Measurements from ENCODE around the gene MAN1A2. TPM values are rescaled to one million over a fixed set of nuclear protein-coding genes. Genes with fewer than 3 reads are reported as not detected.
"Not testable (repeated sequence)": the region's sequence is repeated elsewhere in the genome, so short reads cannot be mapped to it uniquely, and the experiment has no call there.

Gene MAN1A2
- total and polyA plus RNA-seq, 7 donors, result 1.8 to 52.8 (median 36.8) TPM

DNA sequence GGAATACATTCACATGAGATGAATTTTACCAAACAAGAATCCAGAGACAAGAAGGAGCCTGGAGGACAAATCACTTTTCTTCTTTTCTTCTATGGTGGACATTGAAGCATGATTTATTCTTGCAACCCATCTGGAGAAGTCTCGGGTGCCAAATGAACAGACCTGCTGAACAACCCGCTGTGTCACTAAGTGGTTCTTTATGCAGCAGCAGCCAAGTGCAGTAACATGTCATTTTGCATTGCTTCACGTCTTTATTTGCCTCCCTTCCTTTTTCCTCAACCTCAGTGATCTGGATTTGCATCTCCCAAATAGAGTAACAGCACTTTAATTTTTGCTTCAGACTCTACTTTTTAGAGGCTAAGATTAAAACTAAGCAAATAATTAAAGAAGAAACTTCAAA, 188.6 kb downstream of the MAN1A2 start:
- H3K36me3 ChIP-seq, result no peaks in the 10 kb centered on the region
- TF ChIP-seq, protein P1, sequence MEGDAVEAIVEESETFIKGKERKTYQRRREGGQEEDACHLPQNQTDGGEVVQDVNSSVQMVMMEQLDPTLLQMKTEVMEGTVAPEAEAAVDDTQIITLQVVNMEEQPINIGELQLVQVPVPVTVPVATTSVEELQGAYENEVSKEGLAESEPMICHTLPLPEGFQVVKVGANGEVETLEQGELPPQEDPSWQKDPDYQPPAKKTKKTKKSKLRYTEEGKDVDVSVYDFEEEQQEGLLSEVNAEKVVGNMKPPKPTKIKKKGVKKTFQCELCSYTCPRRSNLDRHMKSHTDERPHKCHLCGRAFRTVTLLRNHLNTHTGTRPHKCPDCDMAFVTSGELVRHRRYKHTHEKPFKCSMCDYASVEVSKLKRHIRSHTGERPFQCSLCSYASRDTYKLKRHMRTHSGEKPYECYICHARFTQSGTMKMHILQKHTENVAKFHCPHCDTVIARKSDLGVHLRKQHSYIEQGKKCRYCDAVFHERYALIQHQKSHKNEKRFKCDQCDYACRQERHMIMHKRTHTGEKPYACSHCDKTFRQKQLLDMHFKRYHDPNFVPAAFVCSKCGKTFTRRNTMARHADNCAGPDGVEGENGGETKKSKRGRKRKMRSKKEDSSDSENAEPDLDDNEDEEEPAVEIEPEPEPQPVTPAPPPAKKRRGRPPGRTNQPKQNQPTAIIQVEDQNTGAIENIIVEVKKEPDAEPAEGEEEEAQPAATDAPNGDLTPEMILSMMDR (IDR thresholded peaks at IDR 0.05), result no peak
- TF ChIP-seq POLR2A (IDR thresholded peaks at IDR 0.05), result no peak
- TF ChIP-seq POLR2AphosphoS5 (IDR thresholded peaks at IDR 0.05), result no peak
- TF ChIP-seq EP300 (IDR thresholded peaks at IDR 0.05), result no peak
- WGBS, 2 donors, result 83 to 87% methylated on average over 3 of the region's 3 CpGs
- intact Hi-C loops (cut with DNase I), result no loop called here
- no peak overlapping the region for H3K4me3 ChIP-seq
- H3K9me3 ChIP-seq, result no peaks in the 10 kb centered on the region
- no peak overlapping the region for H3K27ac ChIP-seq
- no peak for DNase-seq
- H3K4me1 ChIP-seq, result no peaks in the 10 kb centered on the region
- no peaks in the 10 kb centered on the region for H3K27me3 ChIP-seq

DNA sequence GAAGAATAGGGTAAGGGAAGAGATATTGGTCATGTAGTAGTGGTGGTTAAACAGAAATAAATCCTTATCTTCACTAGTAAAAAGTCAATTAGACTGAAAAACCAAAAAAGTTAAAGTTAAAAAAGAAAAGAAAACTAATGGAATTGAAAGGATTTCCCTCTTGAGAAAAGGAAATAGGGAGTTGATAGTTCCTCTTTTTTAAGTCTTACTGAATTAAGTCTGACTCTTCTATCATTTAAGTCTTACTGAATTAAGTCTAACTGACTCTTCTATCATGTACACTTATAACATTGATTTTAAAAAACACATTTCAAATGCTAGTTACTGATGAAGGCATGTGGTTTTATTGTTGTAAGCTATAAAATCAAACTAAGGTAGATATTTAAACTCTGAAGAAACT, 189.1 kb downstream of the MAN1A2 start:
- Histone ChIP-seq H3K4me3 (no peak overlapping the region), H3K4me1 (no peaks in the 10 kb centered on the region), H3K9me3 (no peaks in the 10 kb centered on the region), H3K36me3 (no peaks in the 10 kb centered on the region), H3K27ac (no peak overlapping the region), H3K27me3 (no peaks in the 10 kb centered on the region)
- no peak for DNase-seq
- TF ChIP-seq, protein P1 (IDR thresholded peaks at IDR 0.05), result no peak
- TF ChIP-seq POLR2AphosphoS5 (IDR thresholded peaks at IDR 0.05) (no peak), EP300 (IDR thresholded peaks at IDR 0.05) (no peak), POLR2A (IDR thresholded peaks at IDR 0.05) (no peak)
- intact Hi-C loops (cut with DNase I), result no loop called here

GRCh38 chr1:117556976-117557375, 189.7 kb downstream of the MAN1A2 start:
- no peaks in the 10 kb centered on the region for H3K36me3 ChIP-seq
- intact Hi-C loops (cut with DNase I), result no loop called here
- TF ChIP-seq EP300 (IDR thresholded peaks at IDR 0.05) (no peak), POLR2AphosphoS5 (IDR thresholded peaks at IDR 0.05) (no peak), POLR2A (IDR thresholded peaks at IDR 0.05) (no peak)
- TF ChIP-seq, protein P1 (IDR thresholded peaks at IDR 0.05), result no peak
- no peaks in the 10 kb centered on the region for H3K27me3 ChIP-seq
- no peaks in the 10 kb centered on the region for H3K4me1 ChIP-seq
- H3K9me3 ChIP-seq, result no peaks in the 10 kb centered on the region
- H3K27ac ChIP-seq, result no peak overlapping the region
- DNase-seq, result no peak
- no peak overlapping the region for H3K4me3 ChIP-seq

DNA sequence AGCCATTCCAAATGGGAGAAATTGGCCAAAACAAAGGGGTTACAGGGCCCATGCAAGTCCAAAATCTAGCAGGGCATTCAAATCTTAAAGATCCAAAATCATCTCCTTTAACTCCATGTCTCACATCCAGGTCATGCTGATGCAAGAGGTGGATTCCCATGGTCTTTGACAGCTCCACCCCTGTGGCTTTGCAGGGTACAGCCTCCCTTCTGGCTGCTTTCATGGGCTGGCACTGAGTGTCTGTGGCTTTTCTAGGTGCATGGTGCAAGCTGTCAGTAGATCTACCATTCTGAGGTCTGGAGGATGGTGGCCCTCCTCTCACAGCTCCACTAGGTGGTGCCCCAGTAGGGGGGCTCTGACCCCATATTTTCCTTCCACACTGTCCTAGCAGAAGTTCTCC, 191.2 kb downstream of the MAN1A2 start:
- DNase-seq; intact Hi-C loops (cut with DNase I); H3K36me3 ChIP-seq; H3K27me3 ChIP-seq; H3K27ac ChIP-seq; H3K9me3 ChIP-seq; H3K4me1 ChIP-seq; H3K4me3 ChIP-seq: not testable (repeated sequence)

- Histone ChIP-seq H3K9me3 (no peaks in the 10 kb centered on the region), H3K36me3 (no peaks in the 10 kb centered on the region), H3K4me3 (no peak overlapping the region), H3K27me3 (no peaks in the 10 kb centered on the region), H3K27ac (no peak overlapping the region), H3K4me1 (no peaks in the 10 kb centered on the region)
- intact Hi-C loops (cut with DNase I), result no loop called here
- TF ChIP-seq POLR2A (IDR thresholded peaks at IDR 0.05) (no peak), EP300 (IDR thresholded peaks at IDR 0.05) (no peak), POLR2AphosphoS5 (IDR thresholded peaks at IDR 0.05) (no peak)
- TF ChIP-seq, protein P1 (IDR thresholded peaks at IDR 0.05), result no peak
- no peak for DNase-seq
- WGBS, 2 donors, result 93 to 94% methylated on average over 3 of the region's 3 CpGs
These were observed 191.9 kb downstream of the MAN1A2 start for GRCh38 chr1:117559139-117559538.
